GM19043 (cell line): ENCODE measurements around the gene MS4A3.
"Not testable (repeated sequence)": the region's sequence is repeated elsewhere in the genome, so short reads cannot be mapped to it uniquely, and the experiment has no call there.

Experiments
- ATAC-seq: cut with Tn5 transposase; IDR thresholded peaks from one replicate; pipeline ENCODE4 v1.9.1; 2021; ENCODE audit warnings: low read depth; ENCODE audit not compliant: unreplicated experiment

MS4A3 gene, protein sequence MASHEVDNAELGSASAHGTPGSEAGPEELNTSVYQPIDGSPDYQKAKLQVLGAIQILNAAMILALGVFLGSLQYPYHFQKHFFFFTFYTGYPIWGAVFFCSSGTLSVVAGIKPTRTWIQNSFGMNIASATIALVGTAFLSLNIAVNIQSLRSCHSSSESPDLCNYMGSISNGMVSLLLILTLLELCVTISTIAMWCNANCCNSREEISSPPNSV

DNA sequence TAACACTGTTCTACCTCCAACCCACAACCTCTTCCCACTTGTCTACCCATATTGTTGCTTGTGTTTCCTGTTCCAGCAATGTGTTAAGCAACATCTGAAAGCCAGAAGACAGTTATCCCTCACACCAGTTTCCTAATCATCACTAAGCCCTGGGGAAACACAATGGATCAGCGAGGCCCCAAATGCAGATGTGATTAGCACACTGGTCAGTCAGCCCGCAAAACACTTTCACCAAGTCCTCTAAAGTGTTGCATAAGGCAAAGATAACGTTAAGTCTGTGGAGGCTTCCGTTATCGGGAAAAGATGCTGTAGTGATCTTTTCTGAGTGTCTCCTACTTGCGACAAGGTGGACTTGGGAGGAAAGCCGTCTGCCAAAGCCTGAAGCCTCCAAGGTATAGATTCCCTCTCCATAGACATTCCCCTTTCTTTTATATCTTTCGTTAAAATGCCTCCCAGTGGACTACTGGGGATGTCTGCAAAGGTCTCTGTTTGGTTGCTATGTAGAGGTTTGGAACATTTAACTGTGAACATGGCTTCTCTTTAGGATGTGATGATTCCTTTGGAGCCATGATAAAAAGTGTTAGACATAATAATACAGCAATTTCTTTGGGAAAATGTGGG, at the start of gene MS4A3:
TSS of gene MS4A3 (plus strand) at position 317 of the 621 bp plus-strand sequence. CDS start 4,496 bp downstream, outside the sequence.
- no peak for ATAC-seq

DNA sequence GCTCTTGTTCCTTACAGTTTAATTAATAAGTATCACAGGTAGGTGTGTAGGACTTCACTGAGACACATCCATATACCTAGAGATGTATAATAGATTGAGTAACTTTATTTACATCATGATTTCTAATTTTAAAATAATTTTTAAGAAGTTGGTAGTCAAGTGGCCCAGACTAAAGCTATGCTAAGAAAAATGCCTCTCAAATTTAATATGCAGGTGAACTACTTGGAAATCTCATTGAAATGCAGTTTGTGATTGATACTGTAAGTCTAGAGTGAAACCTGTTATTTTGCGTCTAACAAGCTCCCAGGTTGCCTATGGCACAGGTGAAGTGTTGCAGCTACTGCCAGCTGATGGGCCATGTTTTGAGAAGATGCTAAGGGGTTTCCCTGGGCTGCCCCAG, 39.6 kb upstream of the MS4A3 start, which contains the start of gene OOSP4B:
TSS of gene OOSP4B (plus strand) at position 301 of the 400 bp plus-strand sequence.
- ATAC-seq: no peak

DNA sequence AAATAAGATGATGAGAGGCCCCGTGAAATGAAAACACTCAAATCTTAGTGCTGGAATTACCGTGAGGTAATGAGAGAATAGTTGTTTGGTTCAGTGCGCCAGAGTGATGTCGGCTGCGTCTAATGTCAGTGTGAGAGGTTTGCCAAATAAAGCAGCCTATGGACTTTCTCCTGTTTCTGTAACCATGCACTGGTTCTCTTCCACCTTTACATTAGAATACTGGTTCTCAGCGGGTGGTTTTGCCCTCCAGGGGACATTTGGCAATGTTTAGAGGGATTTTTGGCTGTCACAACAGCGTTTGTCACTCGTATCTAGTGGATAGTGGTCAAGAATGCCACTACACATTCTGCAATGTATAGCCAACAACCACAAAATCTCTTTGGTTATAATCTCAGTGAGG, 38.4 kb upstream of the MS4A3 start:
- ATAC-seq: no peak

DNA sequence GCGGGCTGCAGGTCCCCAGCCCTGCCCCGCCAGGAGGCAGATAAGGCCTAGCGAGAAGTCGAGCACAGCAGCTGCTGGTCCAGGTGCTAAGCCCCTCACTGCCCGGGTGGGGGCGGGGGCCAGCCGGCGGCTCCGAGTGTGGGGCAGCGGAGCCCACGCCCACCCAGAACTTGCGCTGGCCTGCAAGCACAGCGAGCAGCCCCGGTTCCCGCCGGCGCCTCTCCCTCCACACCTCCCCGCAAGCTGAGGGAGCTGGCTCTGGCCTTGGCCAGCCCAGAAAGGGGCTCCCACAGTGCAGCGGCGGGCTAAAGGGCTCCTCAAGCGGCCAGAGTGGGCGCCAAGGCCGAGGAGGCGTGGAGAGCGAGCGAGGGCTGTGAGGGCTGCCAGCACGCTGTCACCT, 36.1 kb upstream of the MS4A3 start:
- ATAC-seq: not testable (repeated sequence)

DNA sequence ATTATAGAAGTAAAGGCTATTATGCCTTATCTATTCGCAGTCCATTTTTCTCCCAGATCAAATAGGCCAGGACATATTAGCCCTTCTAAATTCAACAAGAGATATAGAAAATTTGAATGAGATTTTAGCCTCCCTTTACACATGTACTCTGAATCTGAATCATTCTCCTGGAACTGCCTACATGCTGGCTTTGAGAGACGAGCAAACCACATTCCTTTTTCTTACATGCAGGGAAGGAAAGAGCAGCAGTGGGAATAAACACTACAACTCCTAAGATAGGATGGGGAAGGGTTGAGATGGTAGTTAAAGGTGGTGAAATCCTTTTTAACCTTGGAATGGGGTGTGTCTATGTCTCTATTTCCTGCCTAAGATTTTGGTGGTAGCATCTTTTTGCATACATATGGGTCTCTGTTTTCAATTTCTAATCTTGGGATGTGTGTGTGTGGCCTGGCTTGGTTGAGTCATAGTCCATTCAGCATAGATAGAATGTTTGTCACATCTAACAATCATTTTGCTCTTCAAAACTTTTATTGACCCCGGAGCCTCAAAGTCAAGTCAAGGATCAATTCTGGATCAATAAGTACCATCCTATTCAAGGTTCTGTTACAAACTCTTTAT, 27.3 kb upstream of the MS4A3 start:
- ATAC-seq: no peak

DNA sequence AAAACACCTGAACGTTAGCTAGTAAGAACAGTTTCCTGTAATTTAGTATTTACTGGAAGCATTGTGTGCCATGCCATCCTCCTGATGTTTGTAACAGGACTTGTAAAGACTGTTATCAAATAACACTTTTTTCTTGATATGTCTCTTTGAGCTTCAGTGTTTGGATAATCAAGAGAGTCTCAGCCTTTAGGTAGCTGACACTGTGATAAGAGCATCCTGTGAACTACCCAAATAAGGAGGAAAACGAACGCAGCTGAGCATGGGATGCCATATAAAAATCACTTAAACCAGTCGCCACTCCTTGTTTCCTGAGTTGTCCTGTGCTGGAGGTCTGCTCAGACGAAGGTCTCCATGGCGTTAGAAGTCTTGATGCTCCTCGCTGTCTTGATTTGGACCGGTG, 16.4 kb upstream of the MS4A3 start, which contains the start of gene OOSP2:
TSS of gene OOSP2 (plus strand) at position 301 of the 400 bp plus-strand sequence. CDS start at position 352, 51 bp downstream.
- no peak for ATAC-seq

DNA sequence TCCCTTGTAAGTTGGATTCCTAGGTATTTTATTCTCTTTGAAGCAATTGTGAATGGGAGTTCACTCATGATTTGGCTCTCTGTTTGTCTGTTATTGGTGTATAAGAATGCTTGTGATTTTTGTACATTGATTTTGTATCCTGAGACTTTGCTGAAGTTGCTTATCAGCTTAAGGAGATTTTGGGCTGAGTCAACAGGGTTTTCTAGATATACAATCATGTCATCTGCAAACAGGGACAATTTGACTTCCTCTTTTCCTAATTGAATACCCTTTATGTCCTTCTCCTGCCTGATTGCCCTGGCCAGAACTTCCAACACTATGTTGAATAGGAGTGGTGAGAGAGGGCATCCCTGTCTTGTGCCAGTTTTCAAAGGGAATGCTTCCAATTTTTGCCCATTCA, 6.0 kb upstream of the MS4A3 start:
- not testable (repeated sequence) for ATAC-seq

DNA sequence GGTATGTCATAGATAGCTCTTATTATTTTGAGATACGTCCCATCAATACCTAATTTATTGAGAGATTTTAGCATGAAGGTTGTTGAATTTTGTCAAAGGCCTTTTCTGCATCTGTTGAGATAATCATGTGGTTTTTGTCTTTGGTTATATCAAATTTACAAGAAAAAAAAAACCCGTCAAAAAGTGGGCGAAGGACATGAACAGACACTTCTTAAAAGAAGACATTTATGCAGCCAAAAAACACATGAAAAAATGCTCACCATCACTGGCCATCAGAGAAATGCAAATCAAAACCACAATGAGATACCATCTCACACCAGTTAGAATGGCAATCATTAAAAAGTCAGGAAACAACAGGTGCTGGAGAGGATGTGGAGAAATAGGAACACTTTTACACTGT, 5.6 kb upstream of the MS4A3 start:
- not testable (repeated sequence) for ATAC-seq

DNA sequence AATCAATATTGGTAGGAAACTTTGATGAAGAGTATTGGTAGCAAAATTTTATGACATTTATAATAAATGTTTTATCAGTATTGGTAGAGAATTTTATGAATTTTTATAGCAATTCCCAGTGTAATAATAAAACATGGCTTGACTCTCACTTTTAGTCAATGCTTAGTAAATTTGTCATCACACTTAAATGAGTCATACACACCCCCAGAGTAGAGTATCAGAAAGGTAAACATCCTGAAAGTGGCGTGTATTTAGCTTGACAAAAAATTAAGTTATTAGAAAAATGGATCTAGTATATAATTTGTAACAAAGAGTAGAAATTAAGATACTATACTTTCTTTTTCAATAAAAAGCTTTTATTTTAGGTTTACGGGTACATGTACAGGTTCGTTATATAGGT, 2.6 kb downstream of the MS4A3 start:
- ATAC-seq: no peak

DNA sequence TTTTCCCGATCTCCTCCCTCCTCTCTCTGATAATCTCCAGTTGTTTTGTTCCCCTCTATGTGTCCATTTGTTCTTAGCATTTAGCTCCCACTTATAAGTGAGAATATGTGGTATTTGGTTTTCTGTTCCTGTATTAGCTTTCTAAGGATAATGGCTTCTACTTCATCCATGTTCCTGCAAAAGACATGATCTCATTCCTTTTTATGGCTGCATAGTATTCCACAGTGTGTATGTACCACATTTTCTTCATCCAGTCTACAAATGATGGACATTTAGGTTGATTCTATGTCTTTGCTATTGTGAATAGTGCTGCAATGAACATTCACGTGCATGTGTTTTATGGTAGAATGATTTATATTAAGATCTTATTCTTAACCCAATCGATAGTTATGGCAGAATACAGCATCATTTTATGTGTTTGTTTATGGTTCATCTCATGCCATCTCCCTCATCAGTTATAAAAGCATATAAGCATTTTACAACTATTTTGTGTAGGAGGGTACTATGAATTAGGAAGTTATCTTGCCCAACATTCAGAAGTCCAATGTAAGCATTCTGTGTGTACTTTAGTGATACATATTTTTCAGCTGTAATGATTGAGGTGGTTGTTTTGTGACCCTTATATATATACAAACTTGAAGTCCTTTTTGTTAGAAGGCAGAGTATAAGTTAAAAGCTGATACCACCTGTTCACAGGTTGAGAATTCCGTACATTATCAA, 3.2 kb downstream of the MS4A3 start:
- ATAC-seq: no peak

DNA sequence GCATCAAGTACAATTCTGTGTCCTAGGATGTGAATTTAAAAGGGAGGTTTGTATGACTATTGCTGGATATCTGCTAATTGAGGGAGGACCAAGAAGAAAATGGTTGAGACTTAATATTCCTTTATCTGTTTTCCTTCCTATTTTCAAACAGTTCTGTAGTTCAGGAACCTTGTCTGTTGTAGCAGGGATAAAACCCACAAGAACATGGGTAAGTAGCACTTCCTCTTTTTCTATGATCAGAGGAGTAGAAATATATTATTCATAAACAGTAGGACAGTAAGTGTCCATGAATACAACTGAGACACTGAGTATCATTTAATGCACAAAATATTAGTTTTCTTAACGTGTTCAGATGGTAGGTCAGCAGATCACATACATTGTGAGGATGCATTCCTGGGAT, 7.6 kb downstream of the MS4A3 start:
- no peak for ATAC-seq

DNA sequence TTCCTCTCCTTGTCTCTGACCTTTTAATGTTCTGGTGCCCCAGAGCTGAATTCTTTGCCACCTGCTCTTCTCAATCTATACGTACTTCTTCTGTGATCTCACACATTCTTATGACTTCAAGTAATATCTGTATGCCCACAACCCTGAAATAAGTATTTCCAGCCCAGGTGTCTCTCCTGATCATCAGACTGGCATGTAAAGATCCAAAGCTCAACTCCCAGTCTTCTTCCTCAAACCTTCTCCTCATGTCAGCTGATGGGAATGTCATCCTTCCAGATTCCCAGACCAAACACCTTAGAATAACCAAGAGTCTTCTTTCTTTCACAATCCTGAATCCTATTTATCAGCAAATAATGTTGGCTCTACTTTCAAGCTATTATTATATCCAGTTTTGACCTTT, 9.3 kb downstream of the MS4A3 start:
- ATAC-seq: no peak

DNA sequence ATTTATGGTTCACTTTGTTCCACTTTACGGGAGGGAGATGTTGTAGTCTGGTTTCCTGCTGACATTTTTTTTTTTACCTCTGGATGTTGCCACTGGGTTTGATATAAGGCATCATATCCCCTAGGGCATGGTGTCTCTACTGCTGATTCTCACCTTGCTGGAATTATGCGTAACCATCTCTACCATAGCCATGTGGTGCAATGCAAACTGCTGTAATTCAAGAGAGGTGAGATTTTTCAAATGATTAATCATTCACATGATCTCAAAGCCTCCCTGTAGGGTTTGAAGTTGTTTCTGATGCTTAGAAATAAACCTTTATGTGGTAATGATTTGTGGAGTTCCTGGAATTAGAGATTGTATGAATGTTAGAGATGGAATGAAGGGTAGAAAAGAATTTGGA, 13.0 kb downstream of the MS4A3 start:
- no peak for ATAC-seq

DNA sequence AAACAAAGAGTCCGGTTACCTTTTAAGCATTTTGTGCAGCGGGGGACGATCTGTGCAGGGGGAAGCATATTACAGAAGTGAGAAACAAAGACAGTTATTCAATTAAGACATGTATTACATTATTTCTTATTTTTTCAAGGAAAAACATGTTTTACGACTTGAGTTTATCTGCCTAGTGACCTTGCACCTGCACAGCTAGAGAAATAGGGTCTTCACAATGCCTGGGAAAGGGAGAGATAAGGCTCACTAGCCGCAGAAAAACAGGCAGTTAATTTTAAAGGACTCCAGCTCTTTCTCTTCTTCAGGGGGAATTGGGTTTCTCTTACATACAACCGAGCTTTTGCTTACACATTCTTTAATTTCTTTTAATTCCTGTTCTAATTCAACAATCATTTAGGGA, 15.2 kb downstream of the MS4A3 start:
- not testable (repeated sequence) for ATAC-seq

DNA sequence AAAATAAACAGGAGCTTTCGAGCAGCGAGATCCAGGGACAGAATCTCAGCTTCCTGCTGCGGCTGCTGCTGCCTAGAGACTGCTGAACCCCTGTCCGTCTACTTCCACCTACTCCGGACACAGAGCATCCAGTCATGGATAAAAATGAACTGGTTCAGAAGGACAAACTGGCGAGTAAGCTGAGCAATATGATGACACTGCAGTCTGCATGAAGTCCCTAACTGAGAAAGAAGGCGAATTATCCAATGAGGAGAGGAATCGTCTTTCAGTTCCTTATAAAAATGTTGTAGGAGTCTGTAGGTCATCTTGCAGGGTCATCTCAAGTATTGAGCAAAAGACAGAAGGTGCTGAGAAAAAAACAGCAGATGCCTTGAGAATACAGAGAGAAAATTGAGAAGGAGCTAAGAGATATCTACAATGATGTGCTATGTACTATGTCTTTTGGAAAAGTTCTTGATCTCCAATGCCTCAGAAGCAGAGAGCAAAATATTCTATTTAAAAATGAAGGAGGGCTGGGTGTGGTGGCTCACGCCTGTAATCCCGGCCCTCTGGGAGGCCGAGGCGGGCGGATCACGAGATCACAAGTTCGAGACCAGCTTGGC, 20.9 kb downstream of the MS4A3 start:
- ATAC-seq: no peak

DNA sequence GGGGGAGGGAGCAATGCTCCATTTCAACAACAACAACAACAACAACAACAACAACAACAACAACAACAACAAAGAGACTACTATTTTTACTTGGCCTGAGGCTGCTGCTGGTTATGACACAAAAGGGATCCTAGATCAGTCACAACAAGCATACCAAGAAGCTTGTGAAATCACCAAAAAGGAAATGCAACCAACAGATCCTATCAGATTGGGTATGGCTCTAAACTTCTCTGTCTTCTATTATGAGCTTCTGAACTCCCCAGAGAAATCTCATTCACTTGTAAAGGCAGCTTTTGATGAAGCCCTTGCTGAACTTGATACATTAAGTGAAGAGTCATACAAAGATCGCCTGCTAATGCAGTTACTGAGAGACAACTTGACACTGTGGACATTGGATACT, 21.5 kb downstream of the MS4A3 start:
- ATAC-seq: no peak

DNA sequence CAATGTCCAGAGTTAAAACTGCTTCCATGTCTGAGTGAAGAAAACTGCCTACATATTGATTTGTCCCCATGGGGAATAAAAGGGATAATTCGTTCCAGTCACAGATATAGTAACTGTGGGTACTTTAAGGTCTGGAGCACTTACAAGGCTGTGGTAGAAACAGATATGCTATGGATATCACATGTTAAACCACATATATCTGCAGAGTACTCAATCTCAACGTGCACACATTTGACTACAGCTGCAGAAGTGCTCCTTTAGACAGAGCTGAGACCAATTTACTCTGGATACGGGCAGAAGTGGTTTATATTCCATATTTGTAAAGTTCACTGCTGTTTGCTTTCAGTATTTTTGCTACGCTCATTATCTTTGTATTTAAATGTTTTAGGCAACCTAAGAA, 22.3 kb downstream of the MS4A3 start:
- no peak for ATAC-seq

DNA sequence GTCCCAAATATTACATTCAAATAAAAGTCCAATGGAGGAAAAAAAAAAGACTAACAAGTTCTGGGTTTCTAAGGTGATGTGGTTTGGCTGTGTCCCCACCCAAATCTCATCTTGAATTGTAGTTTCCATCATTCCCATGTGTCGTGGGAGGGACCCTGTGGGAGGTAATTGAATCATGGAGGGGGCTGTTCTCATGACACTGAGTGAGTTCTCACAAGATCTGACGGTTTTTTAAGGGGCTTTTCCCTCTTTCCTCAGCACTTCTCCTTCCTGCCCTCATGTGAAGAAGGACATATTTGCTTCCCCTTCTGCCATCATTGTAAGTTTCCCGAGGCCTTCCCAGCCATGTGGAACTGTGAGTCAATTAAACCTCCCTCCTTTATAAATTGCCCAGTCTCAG, 24.1 kb downstream of the MS4A3 start:
- no peak for ATAC-seq

DNA sequence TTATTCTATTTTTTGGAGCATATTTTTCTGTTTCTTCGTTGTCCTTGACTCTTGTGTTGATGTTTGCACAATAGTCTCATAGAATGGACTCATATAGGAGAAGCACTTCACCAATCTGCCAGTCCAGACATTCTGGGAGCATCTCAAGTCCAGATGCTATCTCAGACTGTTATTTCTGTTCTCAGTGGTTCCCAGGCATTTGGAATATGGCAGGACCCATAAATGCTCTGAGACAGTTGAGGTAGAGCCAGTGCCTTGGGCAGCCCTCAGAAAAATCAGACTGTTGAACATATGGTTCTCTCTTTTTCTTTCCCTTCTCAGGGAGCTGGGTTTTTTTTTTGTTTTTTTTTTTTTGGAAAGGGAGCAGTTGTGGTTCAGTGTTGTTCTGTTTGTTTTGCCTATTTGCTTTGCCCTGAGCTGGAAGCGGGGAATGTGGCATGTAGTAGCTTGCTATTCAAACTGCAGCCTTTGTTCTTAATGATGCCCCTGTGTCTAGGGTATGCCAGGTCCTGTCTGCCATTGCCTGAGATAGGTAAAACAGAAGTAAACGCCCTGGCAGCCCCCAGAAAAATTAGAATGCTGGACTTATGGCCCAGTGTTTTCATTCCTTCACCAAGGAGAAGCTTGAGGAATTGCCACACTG, 28.3 kb downstream of the MS4A3 start:
- ATAC-seq: no peak

DNA sequence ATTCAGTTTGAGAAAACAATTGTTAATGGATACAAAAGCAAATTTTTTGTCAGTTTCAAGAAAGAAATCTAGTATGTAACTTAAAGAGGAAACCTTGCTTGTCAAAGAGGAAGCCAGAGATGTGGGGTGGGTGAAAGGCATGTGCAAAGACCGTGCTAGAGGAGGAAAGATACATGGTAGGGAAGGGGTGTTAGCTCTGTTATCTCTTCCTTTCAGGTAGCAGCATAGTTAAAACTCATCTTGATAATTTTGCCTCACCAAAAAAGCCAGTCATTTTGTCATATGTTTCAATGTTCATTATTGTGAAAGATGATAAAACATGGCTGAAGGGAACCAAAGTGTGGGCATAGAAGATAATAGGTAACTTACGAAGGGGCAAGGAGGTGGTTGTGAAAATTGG, 29.4 kb downstream of the MS4A3 start:
- ATAC-seq: no peak
